ENCODE measurements around the gene IL21R. TPM values are rescaled to one million over a fixed set of nuclear protein-coding genes. Genes with fewer than 3 reads are reported as not detected.
"Not testable (repeated sequence)": the region's sequence is repeated elsewhere in the genome, so short reads cannot be mapped to it uniquely, and the experiment has no call there.

The IL21R gene
- total and polyA plus RNA-seq, 12 donors = 0.08 to 2.6 (median 0.42) TPM; not detected in 1

DNA sequence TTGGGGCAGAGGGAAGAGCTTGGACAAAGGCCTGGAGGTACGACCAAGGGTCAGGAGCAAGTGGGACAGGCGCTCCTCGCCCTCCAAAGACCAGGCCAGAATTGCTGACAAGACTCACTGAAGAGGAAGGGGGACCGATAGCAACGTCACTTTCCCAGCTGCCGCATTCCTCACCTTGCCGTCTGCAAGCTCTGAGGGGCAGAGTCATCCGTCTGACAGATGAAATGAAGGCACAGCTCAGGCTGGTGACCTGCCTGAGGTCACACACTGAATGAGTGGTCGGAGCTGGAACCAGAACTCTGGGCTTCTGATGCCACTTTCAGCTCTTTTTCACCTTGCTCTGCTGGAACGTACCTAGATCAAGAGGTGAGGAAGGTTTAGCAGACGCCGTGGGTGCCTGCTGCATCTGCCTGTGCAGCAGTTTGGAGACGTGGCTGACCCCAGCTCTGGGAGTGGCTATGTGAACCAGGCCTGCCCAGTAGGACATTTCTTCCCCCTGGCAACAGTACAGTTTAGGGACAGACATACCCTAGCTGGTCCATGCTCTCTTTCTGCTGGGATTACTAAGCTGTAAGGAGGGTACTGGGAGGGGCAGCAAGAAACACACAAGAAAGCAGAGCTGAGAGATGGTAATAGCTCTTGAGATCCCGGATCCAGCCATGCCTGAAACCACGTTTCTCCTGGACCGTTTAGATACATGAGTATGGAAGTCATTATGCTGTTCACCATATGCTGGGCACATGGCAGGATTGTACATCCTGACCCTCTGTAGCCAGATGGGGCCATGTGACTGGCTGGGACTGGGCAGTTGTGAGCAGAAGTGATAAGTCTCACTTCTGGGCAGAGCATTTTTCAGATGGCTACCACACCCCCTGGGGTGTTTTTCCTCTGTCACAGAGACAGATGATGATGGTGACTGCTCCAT lies 50.9 kb downstream of the IL21R start:
- DNase-seq = no peak
- Histone ChIP-seq H3K27me3 (peaks cover 5% of the 10 kb centered on the region), H3K36me3 (replicated peaks in 1 of 2) (no peaks in the 10 kb centered on the region), H3K4me3 (no peak overlapping the region), H3K27ac (no peak overlapping the region), H3K9me3 (replicated peaks in 1 of 3) (no peaks in the 10 kb centered on the region), H3K4me1 (replicated peaks in 1 of 2) (peaks cover 0 to 6% of the 10 kb centered on the region in 2 donors)
- intact Hi-C loops (cut with DNase I) = loop anchor here in 1 of 2 donors (10.0 kb wide), 1 partner anchor 78 kb away; no protein-coding TSS in a partner anchor
- 71 to 84% (median 81%) methylated on average over 13 to 16 of the region's 16 CpGs for WGBS, 4 donors
- TF ChIP-seq POLR2A (IDR thresholded peaks at IDR 0.05) = no peak
- TF ChIP-seq, protein P1, sequence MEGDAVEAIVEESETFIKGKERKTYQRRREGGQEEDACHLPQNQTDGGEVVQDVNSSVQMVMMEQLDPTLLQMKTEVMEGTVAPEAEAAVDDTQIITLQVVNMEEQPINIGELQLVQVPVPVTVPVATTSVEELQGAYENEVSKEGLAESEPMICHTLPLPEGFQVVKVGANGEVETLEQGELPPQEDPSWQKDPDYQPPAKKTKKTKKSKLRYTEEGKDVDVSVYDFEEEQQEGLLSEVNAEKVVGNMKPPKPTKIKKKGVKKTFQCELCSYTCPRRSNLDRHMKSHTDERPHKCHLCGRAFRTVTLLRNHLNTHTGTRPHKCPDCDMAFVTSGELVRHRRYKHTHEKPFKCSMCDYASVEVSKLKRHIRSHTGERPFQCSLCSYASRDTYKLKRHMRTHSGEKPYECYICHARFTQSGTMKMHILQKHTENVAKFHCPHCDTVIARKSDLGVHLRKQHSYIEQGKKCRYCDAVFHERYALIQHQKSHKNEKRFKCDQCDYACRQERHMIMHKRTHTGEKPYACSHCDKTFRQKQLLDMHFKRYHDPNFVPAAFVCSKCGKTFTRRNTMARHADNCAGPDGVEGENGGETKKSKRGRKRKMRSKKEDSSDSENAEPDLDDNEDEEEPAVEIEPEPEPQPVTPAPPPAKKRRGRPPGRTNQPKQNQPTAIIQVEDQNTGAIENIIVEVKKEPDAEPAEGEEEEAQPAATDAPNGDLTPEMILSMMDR (IDR thresholded peaks at IDR 0.05) = no peak

DNA sequence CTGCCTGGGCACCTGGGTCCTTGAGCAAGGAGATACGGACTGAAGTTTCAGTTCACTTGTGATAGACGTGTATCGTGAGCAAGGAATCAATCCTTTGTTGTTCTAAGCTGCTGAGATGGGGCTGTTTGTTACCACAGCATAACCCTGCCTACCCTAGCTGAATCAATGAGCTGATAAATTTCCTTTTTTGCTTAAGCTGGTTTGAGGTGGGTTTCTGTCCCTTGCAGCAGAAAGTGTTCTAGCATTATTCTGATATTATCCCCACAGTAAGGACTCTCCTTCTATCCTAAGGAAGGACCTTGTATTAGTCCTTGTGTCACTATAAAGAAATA lies 51.5 kb downstream of the IL21R start:
- intact Hi-C loops (cut with DNase I) = loop anchor here in 1 of 2 donors (10.0 kb wide), 1 partner anchor 79 kb away; no protein-coding TSS in a partner anchor
- no peak overlapping the region for H3K4me3 ChIP-seq
- WGBS, 4 donors = 81 to 93% (median 83%) methylated on average over 3 of the region's 3 CpGs
- peaks cover 3% of the 10 kb centered on the region for H3K27me3 ChIP-seq
- DNase-seq = no peak
- H3K9me3 ChIP-seq (replicated peaks in 1 of 3) = no peaks in the 10 kb centered on the region
- no peak for TF ChIP-seq POLR2A (IDR thresholded peaks at IDR 0.05)
- TF ChIP-seq, protein P1 (IDR thresholded peaks at IDR 0.05) = no peak
- H3K4me1 ChIP-seq (replicated peaks in 1 of 2) = peaks cover 0 to 6% of the 10 kb centered on the region in 2 donors
- H3K36me3 ChIP-seq (replicated peaks in 1 of 2) = no peaks in the 10 kb centered on the region
- H3K27ac ChIP-seq = no peak overlapping the region

DNA sequence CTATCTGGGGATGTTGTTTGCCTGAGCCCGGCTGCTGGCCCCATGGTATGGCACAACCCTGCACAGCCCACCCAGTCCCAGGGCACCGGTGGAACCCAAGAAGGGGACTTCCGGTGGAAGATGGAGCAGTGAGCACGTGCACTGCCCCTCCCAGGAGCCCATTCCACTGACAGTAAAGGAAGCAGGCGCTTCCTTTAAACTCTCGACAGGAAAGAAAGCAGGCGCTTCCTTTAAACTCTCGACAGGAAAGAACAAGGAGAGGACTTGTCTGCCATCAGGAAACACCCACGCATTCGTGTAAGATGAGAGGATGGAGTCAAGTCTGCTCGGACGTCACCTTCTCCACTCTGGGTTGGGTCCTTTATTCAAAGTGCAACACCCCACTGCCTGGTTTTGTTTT lies 53.7 kb downstream of the IL21R start:
- TF ChIP-seq POLR2A (IDR thresholded peaks at IDR 0.05) = no peak
- TF ChIP-seq, protein P1 (IDR thresholded peaks at IDR 0.05) = no peak
- peak in 3 of 7 donors; percentile 34 to 63 (median 34) for DNase-seq
- H3K4me1 ChIP-seq (replicated peaks in 1 of 2) = peaks cover 5 to 12% of the 10 kb centered on the region in 2 donors
- H3K36me3 ChIP-seq (replicated peaks in 1 of 2) = peaks cover 0 to 16% of the 10 kb centered on the region in 2 donors
- no peaks in the 10 kb centered on the region for H3K27me3 ChIP-seq
- 40 to 63% (median 52%) methylated on average over 11 to 12 of the region's 12 CpGs for WGBS, 4 donors
- H3K27ac ChIP-seq = peak overlapping the region in 1 of 5 donors; percentile 72
- H3K4me3 ChIP-seq = no peak overlapping the region
- no peaks in the 10 kb centered on the region for H3K9me3 ChIP-seq (replicated peaks in 1 of 3)
- intact Hi-C loops (cut with DNase I) = loop anchor here in 1 of 2 donors (5.0 to 10.0 kb wide), 3 partner anchors 81 to 298 kb away; no protein-coding TSS in a partner anchor

DNA sequence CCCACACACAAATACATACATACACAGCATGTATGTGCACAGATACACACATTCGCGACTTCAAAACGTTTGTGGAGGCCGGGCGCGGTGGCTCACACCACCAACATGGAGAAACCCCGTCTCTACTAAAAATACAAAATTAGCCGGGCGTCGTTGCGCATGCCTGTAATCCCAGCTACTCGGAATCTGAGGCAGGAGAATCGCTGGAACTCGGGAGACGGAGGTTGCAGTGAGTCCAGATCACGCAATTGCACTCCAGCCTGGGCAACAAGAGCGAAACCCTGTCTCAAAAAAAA lies 55.6 kb downstream of the IL21R start:
- intact Hi-C loops (cut with DNase I) = loop anchor here in 1 of 2 donors (5.0 to 10.0 kb wide), 3 partner anchors 83 to 300 kb away; no protein-coding TSS in a partner anchor
- not testable (repeated sequence) for H3K4me3 ChIP-seq; DNase-seq; H3K27me3 ChIP-seq; H3K9me3 ChIP-seq (replicated peaks in 1 of 3); H3K27ac ChIP-seq
- peaks cover 8 to 18% of the 10 kb centered on the region in 2 donors for H3K4me1 ChIP-seq (replicated peaks in 1 of 2)
- H3K36me3 ChIP-seq (replicated peaks in 1 of 2) = peaks cover 0 to 34% of the 10 kb centered on the region in 2 donors
- 76 to 93% (median 86%) methylated on average over 17 of the region's 17 CpGs for WGBS, 4 donors

Data from adrenal gland (tissue), 12 donors.